SK-N-SH treated with all-trans-retinoic acid at 6 μM for 48 hours (cell line): Measurements from ENCODE around the gene GJB5.

Source experiments
- ATAC-seq: fragments of 200-7000 bp; cut with Tn5 transposase; 3 replicates; pipeline ENCODE4 v1.9.1; 2020; ENCODE audit warnings: mild to moderate bottlenecking, moderate library complexity
- ARNTL ChIP-seq: fragments of 450-650 bp; formaldehyde crosslinking; IDR thresholded peaks from 2 replicates; pipeline ENCODE4 v1.5.0; 2020; ENCODE audit warnings: low read depth, mild to moderate bottlenecking, moderate library complexity, borderline replicate concordance
- BACH2 ChIP-seq: fragments of 250-450 bp; sonication (Bioruptor Pico); IDR thresholded peaks from 2 replicates; pipeline ENCODE4 v1.9.0; 2021; ENCODE audit warnings: mild to moderate bottlenecking, borderline replicate concordance
- CREB5 ChIP-seq: fragments of 250-450 bp; sonication (Bioruptor Pico); IDR thresholded peaks from 2 replicates; pipeline ENCODE4 v1.5.1; 2020; ENCODE audit warnings: low read depth, mild to moderate bottlenecking, moderate library complexity
- CSDC2 ChIP-seq: fragments of 250-450 bp; sonication (Bioruptor Pico); IDR thresholded peaks from 2 replicates; pipeline ENCODE4 v1.5.0; 2020; ENCODE audit warnings: mild to moderate bottlenecking, moderate library complexity
- CSRNP3 ChIP-seq: fragments of 250-450 bp; sonication (Bioruptor Pico); IDR thresholded peaks from 2 replicates; pipeline ENCODE4 v1.5.1; 2021; ENCODE audit warnings: mild to moderate bottlenecking, moderate library complexity
- ESRRG ChIP-seq: fragments of 250-450 bp; sonication (Bioruptor Pico); IDR thresholded peaks from 2 replicates; pipeline ENCODE4 v1.6.1; 2021; ENCODE audit warnings: mild to moderate bottlenecking
- GLIS3 ChIP-seq: fragments of 250-450 bp; sonication (Bioruptor Pico); IDR thresholded peaks from 2 replicates; pipeline ENCODE4 v1.5.0; 2020; ENCODE audit warnings: mild to moderate bottlenecking, moderate library complexity
- ISL1 ChIP-seq: fragments of 250-450 bp; sonication (Bioruptor Pico); IDR thresholded peaks from 2 replicates; pipeline ENCODE4 v2.1.2; 2022; ENCODE audit warnings: mild to moderate bottlenecking, moderate library complexity
- OSR1 ChIP-seq: fragments of 250-450 bp; sonication (Bioruptor Pico); IDR thresholded peaks from 2 replicates; pipeline ENCODE4 v1.8.0; 2022; ENCODE audit warnings: moderate library complexity, mild to moderate bottlenecking, inconsistent platforms
- PPARA ChIP-seq: fragments of 250-450 bp; sonication (Bioruptor Pico); IDR thresholded peaks from 2 replicates; pipeline ENCODE4 v1.5.0; 2020; ENCODE audit warnings: mild to moderate bottlenecking, borderline replicate concordance
- RARB ChIP-seq: fragments of 250-450 bp; sonication (Bioruptor Pico); IDR thresholded peaks from 2 replicates; pipeline ENCODE4 v1.8.0; 2021; ENCODE audit warnings: mild to moderate bottlenecking, moderate library complexity
- SNAI2 ChIP-seq: fragments of 250-450 bp; sonication (Bioruptor Pico); IDR thresholded peaks from 2 replicates; pipeline ENCODE4 v1.5.0; 2020; ENCODE audit warnings: mild to moderate bottlenecking, moderate library complexity
- TCF4 ChIP-seq: fragments of 250-450 bp; sonication (Bioruptor Pico); IDR thresholded peaks from 2 replicates; pipeline ENCODE4 v1.8.0; 2021; ENCODE audit warnings: mild to moderate bottlenecking, moderate library complexity, borderline replicate concordance
- TOX ChIP-seq: fragments of 250-450 bp; sonication (Bioruptor Pico); IDR thresholded peaks from 2 replicates; pipeline ENCODE4 v1.8.0; 2021; ENCODE audit warnings: mild to moderate bottlenecking, moderate library complexity, borderline replicate concordance
- ZC3H10 ChIP-seq: fragments of 250-450 bp; sonication (Bioruptor Pico); IDR thresholded peaks from 2 replicates; pipeline ENCODE4 v1.5.1; 2021; ENCODE audit warnings: mild to moderate bottlenecking, moderate library complexity
- ZFP3 ChIP-seq: fragments of 250-450 bp; sonication (Bioruptor Pico); IDR thresholded peaks from 2 replicates; pipeline ENCODE4 v1.5.0; 2020; ENCODE audit warnings: mild to moderate bottlenecking, moderate library complexity
- ZNF565 ChIP-seq: fragments of 450-650 bp; formaldehyde crosslinking; conservative IDR thresholded peaks from 2 replicates; pipeline ENCODE4 v1.5.0; 2020; ENCODE audit warnings: low read depth, mild to moderate bottlenecking, moderate library complexity
- ZNF70 ChIP-seq: fragments of 450-650 bp; formaldehyde crosslinking; IDR thresholded peaks from 2 replicates; pipeline ENCODE4 v1.5.0; 2020; ENCODE audit warnings: mild to moderate bottlenecking, moderate library complexity
- ZNF8 ChIP-seq: fragments of 450-650 bp; formaldehyde crosslinking; IDR thresholded peaks from 2 replicates; pipeline ENCODE4 v1.5.0; 2020; ENCODE audit warnings: mild to moderate bottlenecking, moderate library complexity
- TF ChIP-seq, protein P1 (sequence below): fragments of 250-450 bp; sonication (Bioruptor Pico); IDR thresholded peaks from 2 replicates; pipeline ENCODE4 v1.5.0; 2020; ENCODE audit warnings: mild to moderate bottlenecking, moderate library complexity
- TF ChIP-seq, protein P2 (sequence below): fragments of 250-450 bp; sonication (Bioruptor Pico); IDR thresholded peaks from 2 replicates; pipeline ENCODE4 v1.8.0; 2021; ENCODE audit warnings: low read depth, mild to moderate bottlenecking, moderate library complexity, borderline replicate concordance
- TF ChIP-seq, protein P3 (sequence below): fragments of 250-450 bp; sonication (Bioruptor Pico); IDR thresholded peaks from 2 replicates; pipeline ENCODE4 v1.8.0; 2020; ENCODE audit warnings: mild to moderate bottlenecking, moderate library complexity, borderline replicate concordance

GJB5 gene

GRCh38 chr1:34713443-34713842, 41.4 kb upstream of the GJB5 start:
- no peak for TF ChIP-seq ISL1 (CRISPR knock-in tag)
- no peak for TF ChIP-seq CSRNP3 (CRISPR knock-in tag)
- no peak for TF ChIP-seq OSR1 (CRISPR knock-in tag)
- no peak for TF ChIP-seq TOX (CRISPR knock-in tag)
- TF ChIP-seq ZNF565, result no peak
- TF ChIP-seq ZNF70 (CRISPR knock-in tag), result no peak
- TF ChIP-seq, protein P1, sequence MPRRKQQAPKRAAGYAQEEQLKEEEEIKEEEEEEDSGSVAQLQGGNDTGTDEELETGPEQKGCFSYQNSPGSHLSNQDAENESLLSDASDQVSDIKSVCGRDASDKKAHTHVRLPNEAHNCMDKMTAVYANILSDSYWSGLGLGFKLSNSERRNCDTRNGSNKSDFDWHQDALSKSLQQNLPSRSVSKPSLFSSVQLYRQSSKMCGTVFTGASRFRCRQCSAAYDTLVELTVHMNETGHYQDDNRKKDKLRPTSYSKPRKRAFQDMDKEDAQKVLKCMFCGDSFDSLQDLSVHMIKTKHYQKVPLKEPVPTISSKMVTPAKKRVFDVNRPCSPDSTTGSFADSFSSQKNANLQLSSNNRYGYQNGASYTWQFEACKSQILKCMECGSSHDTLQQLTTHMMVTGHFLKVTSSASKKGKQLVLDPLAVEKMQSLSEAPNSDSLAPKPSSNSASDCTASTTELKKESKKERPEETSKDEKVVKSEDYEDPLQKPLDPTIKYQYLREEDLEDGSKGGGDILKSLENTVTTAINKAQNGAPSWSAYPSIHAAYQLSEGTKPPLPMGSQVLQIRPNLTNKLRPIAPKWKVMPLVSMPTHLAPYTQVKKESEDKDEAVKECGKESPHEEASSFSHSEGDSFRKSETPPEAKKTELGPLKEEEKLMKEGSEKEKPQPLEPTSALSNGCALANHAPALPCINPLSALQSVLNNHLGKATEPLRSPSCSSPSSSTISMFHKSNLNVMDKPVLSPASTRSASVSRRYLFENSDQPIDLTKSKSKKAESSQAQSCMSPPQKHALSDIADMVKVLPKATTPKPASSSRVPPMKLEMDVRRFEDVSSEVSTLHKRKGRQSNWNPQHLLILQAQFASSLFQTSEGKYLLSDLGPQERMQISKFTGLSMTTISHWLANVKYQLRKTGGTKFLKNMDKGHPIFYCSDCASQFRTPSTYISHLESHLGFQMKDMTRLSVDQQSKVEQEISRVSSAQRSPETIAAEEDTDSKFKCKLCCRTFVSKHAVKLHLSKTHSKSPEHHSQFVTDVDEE (CRISPR knock-in tag), result no peak
- TF ChIP-seq CREB5 (CRISPR knock-in tag), result no peak
- TF ChIP-seq ZFP3, result no peak
- no peak for TF ChIP-seq SNAI2
- no peak for TF ChIP-seq RARB (CRISPR knock-in tag)
- no peak for TF ChIP-seq ESRRG
- no peak for TF ChIP-seq ZNF8 (CRISPR knock-in tag)
- no peak for ATAC-seq

DNA sequence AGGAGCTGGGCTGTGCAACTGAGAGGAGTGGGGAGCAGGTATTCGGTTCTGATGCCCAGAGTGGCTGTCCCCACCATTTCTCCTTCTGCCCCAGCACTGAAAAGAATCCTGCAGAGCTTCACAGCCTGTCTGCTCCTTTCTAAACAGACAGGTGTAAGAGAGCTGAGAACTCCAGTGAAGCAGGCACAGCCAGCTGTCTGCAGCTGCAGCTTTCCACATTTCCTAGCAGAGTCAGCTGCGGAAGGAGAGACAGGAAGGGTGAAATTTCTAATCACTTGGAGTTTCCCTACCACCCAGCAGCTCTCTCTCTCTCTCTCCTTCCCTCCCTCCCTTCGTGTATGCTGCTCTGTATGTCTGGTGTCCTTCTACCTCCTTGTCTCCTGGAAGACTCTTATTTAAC, 40.5 kb upstream of the GJB5 start:
- no peak for ATAC-seq
- no peak for TF ChIP-seq TOX (CRISPR knock-in tag)
- no peak for TF ChIP-seq CSRNP3 (CRISPR knock-in tag)
- TF ChIP-seq ZNF70 (CRISPR knock-in tag), result no peak
- no peak for TF ChIP-seq PPARA (CRISPR knock-in tag)
- TF ChIP-seq RARB (CRISPR knock-in tag), result no peak
- TF ChIP-seq OSR1 (CRISPR knock-in tag), result no peak
- no peak for TF ChIP-seq CREB5 (CRISPR knock-in tag)
- no peak for TF ChIP-seq CSDC2
- TF ChIP-seq GLIS3 (CRISPR knock-in tag), result no peak
- TF ChIP-seq, protein P2, sequence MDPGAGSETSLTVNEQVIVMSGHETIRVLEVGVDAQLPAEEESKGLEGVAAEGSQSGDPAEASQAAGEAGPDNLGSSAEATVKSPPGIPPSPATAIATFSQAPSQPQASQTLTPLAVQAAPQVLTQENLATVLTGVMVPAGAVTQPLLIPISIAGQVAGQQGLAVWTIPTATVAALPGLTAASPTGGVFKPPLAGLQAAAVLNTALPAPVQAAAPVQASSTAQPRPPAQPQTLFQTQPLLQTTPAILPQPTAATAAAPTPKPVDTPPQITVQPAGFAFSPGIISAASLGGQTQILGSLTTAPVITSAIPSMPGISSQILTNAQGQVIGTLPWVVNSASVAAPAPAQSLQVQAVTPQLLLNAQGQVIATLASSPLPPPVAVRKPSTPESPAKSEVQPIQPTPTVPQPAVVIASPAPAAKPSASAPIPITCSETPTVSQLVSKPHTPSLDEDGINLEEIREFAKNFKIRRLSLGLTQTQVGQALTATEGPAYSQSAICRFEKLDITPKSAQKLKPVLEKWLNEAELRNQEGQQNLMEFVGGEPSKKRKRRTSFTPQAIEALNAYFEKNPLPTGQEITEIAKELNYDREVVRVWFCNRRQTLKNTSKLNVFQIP (CRISPR knock-in tag), result no peak
- no peak for TF ChIP-seq ARNTL (CRISPR knock-in tag)
- TF ChIP-seq, protein P1 (CRISPR knock-in tag), result no peak
- no peak for TF ChIP-seq ESRRG
- no peak for TF ChIP-seq BACH2
- TF ChIP-seq ISL1 (CRISPR knock-in tag), result no peak
- TF ChIP-seq ZC3H10 (CRISPR knock-in tag), result no peak
- no peak for TF ChIP-seq ZNF8 (CRISPR knock-in tag)
- no peak for TF ChIP-seq TCF4 (CRISPR knock-in tag)
- no peak for TF ChIP-seq ZNF565
- TF ChIP-seq, protein P3, sequence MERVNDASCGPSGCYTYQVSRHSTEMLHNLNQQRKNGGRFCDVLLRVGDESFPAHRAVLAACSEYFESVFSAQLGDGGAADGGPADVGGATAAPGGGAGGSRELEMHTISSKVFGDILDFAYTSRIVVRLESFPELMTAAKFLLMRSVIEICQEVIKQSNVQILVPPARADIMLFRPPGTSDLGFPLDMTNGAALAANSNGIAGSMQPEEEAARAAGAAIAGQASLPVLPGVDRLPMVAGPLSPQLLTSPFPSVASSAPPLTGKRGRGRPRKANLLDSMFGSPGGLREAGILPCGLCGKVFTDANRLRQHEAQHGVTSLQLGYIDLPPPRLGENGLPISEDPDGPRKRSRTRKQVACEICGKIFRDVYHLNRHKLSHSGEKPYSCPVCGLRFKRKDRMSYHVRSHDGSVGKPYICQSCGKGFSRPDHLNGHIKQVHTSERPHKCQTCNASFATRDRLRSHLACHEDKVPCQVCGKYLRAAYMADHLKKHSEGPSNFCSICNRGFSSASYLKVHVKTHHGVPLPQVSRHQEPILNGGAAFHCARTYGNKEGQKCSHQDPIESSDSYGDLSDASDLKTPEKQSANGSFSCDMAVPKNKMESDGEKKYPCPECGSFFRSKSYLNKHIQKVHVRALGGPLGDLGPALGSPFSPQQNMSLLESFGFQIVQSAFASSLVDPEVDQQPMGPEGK (CRISPR knock-in tag), result no peak
- TF ChIP-seq, all 23 proteins: peak for 0
